HCT116 (cell line): ENCODE results near the gene CHTOP. TPM values are rescaled to one million over a fixed set of nuclear protein-coding genes. Genes with fewer than 3 reads are reported as not detected.

Source experiments
- ATAC-seq: fragments of 200-7000 bp; cut with Tn5 transposase; 2 replicates; pipeline ENCODE4 v1.9.1; 2020; ENCODE audit warnings: mild to moderate bottlenecking, moderate library complexity
- BruUV-seq: library from RNA; stranded (reverse); fragments of 400-500 nt; replicated peaks from 2 replicates; lab custom pipeline; 2021; lab: Mats Ljungman, UMichigan
- CTCF ChIA-PET: fragments of 300-600 bp; sonication (Branson Sonifier 250); formaldehyde crosslinking; loops from one replicate; lab custom pipeline; 2021; ENCODE audit warnings: antibody characterized with exemption; lab: Charles Lee
- POLR2A ChIA-PET: fragments of 300-600, 350-600 bp; sonication (Branson Sonifier 250); formaldehyde crosslinking; loops from one replicate; lab custom pipeline; 2021; ENCODE audit warnings: antibody characterized with exemption; lab: Charles Lee
- RAD21 ChIA-PET, 2 experiments: fragments of 300-600 bp; sonication (Branson Sonifier 250); formaldehyde crosslinking; loops; one replicate each; lab custom pipeline; 2023; ENCODE audit warnings: low total read pairs in 2 of 2; ENCODE audit not compliant: uncharacterized antibody in 2 of 2, unreplicated experiment in 2 of 2, low non-redundant PET in 1 of 2; lab: Charles Lee
- DNase-seq: peaks from one replicate; pipeline ENCODE4 v3.0.0-alpha.2; 2010; ENCODE audit warnings: low read depth, low spot score
- H2AFZ ChIP-seq: fragments of 200-600 bp; shearing (Covaris generic), sonication (generic); 2 replicates; pipeline ENCODE4 v1.6.1; 2017; ENCODE audit warnings: low read depth, mixed run types, mixed read lengths, antibody characterized with exemption, low read length; ENCODE audit not compliant: poor library complexity, severe bottlenecking
- H3K27ac ChIP-seq: 2 replicates; pipeline ENCODE4 v1.5.1; 2012; ENCODE audit warnings: low read depth, low read length
- H3K27me3 ChIP-seq: fragments of 200-600 bp; sonication (generic); 2 replicates; pipeline ENCODE4 v1.6.1; 2016; ENCODE audit warnings: mixed run types, low read length, mixed read lengths; ENCODE audit not compliant: insufficient read depth
- H3K36me3 ChIP-seq, 2 experiments: fragments of 200-500 bp in 1 of 2; fragments of 200-600 bp in 1 of 2; sonication (Bioruptor generic) in 1 of 2; sonication (generic) in 1 of 2; 2 replicates each; pipeline versions ENCODE4 v1.5.1 to v1.6.1; 2014 to 2016; ENCODE audit warnings: low read length in 2 of 2, inconsistent platforms in 1 of 2, mixed read lengths in 1 of 2, mixed run types in 1 of 2; ENCODE audit not compliant: insufficient read depth in 2 of 2, control insufficient read depth in 1 of 2
- H3K4me1 ChIP-seq, 2 experiments: fragments of 200-600 bp in 1 of 2; sonication (generic) in 1 of 2; 2 replicates each; pipeline versions ENCODE4 v1.5.1 to v1.6.1; 2012 to 2017; ENCODE audit warnings: low read length in 2 of 2, inconsistent platforms in 1 of 2, mild to moderate bottlenecking in 1 of 2, mixed read lengths in 1 of 2, mixed run types in 1 of 2, moderate library complexity in 1 of 2; ENCODE audit not compliant: insufficient read depth in 2 of 2, control insufficient read depth in 1 of 2
- H3K4me2 ChIP-seq: fragments of 200-600 bp; sonication (generic); 2 replicates; pipeline ENCODE4 v1.6.1; 2017; ENCODE audit warnings: mixed run types, low read length, mixed read lengths
- H3K4me3 ChIP-seq, 2 experiments: fragments of 200-600 bp in 1 of 2; sonication (generic) in 1 of 2; replicated peaks in 1 of 2; 2 replicates each; pipeline ENCODE4 v1.5.1; 2011 to 2016; ENCODE audit warnings: low read length in 2 of 2, control low read depth in 1 of 2, low read depth in 1 of 2, mild to moderate bottlenecking in 1 of 2, mixed read lengths in 1 of 2, mixed run types in 1 of 2
- H3K79me2 ChIP-seq: fragments of 200-600 bp; sonication (generic); 2 replicates; pipeline ENCODE4 v1.6.1; 2017; ENCODE audit warnings: mild to moderate bottlenecking, mixed run types, low read length, moderate library complexity, mixed read lengths; ENCODE audit not compliant: insufficient read depth
- H3K9ac ChIP-seq: fragments of 200-600 bp; sonication (generic); 2 replicates; pipeline ENCODE4 v1.6.1; 2016; ENCODE audit warnings: low read length, mixed read lengths
- H3K9me2 ChIP-seq: fragments of 200-600 bp; sonication (generic), shearing (Covaris generic); 2 replicates; pipeline ENCODE4 v1.6.1; 2017; ENCODE audit warnings: mixed run types, mild to moderate bottlenecking, moderate library complexity; ENCODE audit not compliant: insufficient read depth
- H3K9me3 ChIP-seq, 2 experiments: fragments of 200-500 bp in 1 of 2; fragments of 200-600 bp in 1 of 2; sonication (Bioruptor generic) in 1 of 2; sonication (generic) in 1 of 2; 2 replicates each; pipeline ENCODE4 v1.6.1; 2014 to 2017; ENCODE audit warnings: low read length in 2 of 2, mixed read lengths in 2 of 2, inconsistent platforms in 1 of 2, low read depth in 1 of 2, mild to moderate bottlenecking in 1 of 2, mixed run types in 1 of 2, moderate library complexity in 1 of 2; ENCODE audit not compliant: control insufficient read depth in 1 of 2, insufficient read depth in 1 of 2
- H4K20me1 ChIP-seq: fragments of 200-600 bp; sonication (generic), shearing (Covaris generic); 2 replicates; pipeline ENCODE4 v1.6.1; 2017; ENCODE audit warnings: mixed run types, mild to moderate bottlenecking, moderate library complexity; ENCODE audit not compliant: insufficient read depth
- CEBPB ChIP-seq: IDR thresholded peaks from 2 replicates; pipeline ENCODE4 v1.6.1; 2012; ENCODE audit warnings: low read depth
- EGR1 ChIP-seq: IDR thresholded peaks from 2 replicates; pipeline ENCODE4 v1.6.1; 2012; ENCODE audit warnings: low read depth
- ELF1 ChIP-seq: IDR thresholded peaks from 2 replicates; pipeline ENCODE4 v1.6.1; 2012; ENCODE audit warnings: low read depth, borderline replicate concordance
- EZH2 ChIP-seq: fragments of 200-600 bp; sonication (generic); IDR thresholded peaks from 2 replicates; pipeline ENCODE4 v1.6.1; 2017; ENCODE audit warnings: antibody characterized with exemption, mixed run types
- POLR2A ChIP-seq: IDR thresholded peaks from 2 replicates; pipeline ENCODE4 v1.7.0; 2011; ENCODE audit warnings: borderline replicate concordance; ENCODE audit not compliant: insufficient read depth, insufficient read length; ENCODE audit errors: extremely low read depth
- POLR2AphosphoS5 ChIP-seq: IDR thresholded peaks from 2 replicates; pipeline ENCODE4 v1.6.1; 2011; ENCODE audit warnings: mild to moderate bottlenecking, low read depth, low read length, moderate library complexity
- RAD21 ChIP-seq: IDR thresholded peaks from 2 replicates; pipeline ENCODE4 v1.6.1; 2012; ENCODE audit warnings: low read depth, mild to moderate bottlenecking
- SRF ChIP-seq: IDR thresholded peaks from 2 replicates; pipeline ENCODE4 v1.6.1; 2012; ENCODE audit warnings: low read depth
- TCF7L2 ChIP-seq: IDR thresholded peaks from 2 replicates; pipeline ENCODE4 v1.7.0; 2011; ENCODE audit warnings: borderline replicate concordance, inconsistent platforms; ENCODE audit not compliant: insufficient read depth, insufficient read length; ENCODE audit errors: extremely low read depth
- YY1 ChIP-seq: IDR thresholded peaks from 2 replicates; pipeline ENCODE4 v1.6.1; 2011; ENCODE audit warnings: low read length, low read depth, moderate library complexity, mild to moderate bottlenecking; ENCODE audit not compliant: insufficient replicate concordance; ENCODE audit errors: extremely low read depth
- ZFX ChIP-seq: fragments of 450-650 bp; IDR thresholded peaks from 2 replicates; pipeline ENCODE4 v1.6.1; 2017
- intact Hi-C: fragments of 100-400 bp; cut with micrococcal nuclease; formaldehyde crosslinking; loops from 2 replicates; pipeline ENCODE4 v1.10.0; 2022
- total RNA-seq: library from RNA; stranded (reverse); gene quantifications from one replicate; pipeline ENCODE4 v1.2.1, GENCODE V29; 2021; ENCODE audit not compliant: unreplicated experiment
- TF ChIP-seq, protein P1 (sequence below): IDR thresholded peaks from 2 replicates; pipeline ENCODE4 v1.6.1; 2012
- TF ChIP-seq, protein P2 (sequence below): IDR thresholded peaks from 2 replicates; pipeline ENCODE4 v1.6.1; 2012

The CHTOP gene
- total RNA-seq, 1 experiment from 2014 or later = 110 TPM

GRCh38 chr1:153612111-153612754 lies 21.6 kb upstream of the CHTOP start (continued):
- no peak for TF ChIP-seq POLR2AphosphoS5
- no peak for TF ChIP-seq SRF
- TF ChIP-seq, all 23 proteins: peak for 0

GRCh38 chr1:153612755-153613331 lies 21.0 kb upstream of the CHTOP start, which contains the start of gene S100A16:
S100A16 (minus strand) TSS chr1:153613137; CDS start chr1:153608151, 4,986 bp downstream.
- ChIA-PET RAD21 (interaction anchor here in 1 of 2 experiments (0.6 to 1.4 kb wide), 3 partner anchors 14 to 40 kb away, joined by 3 to 5 read pairs (median 3); partner anchors contain the start of gene S100A13), POLR2A (interaction anchor here (1.0 to 9.1 kb wide), 13 partner anchors 9 to 378 kb away, joined by 3 to 172 read pairs (median 8); partner anchors contain the start of genes CHTOP, CREB3L4, RPS27 and S100A1)
- peak; percentile 48 for ATAC-seq

More at GRCh38 chr1:153612755-153613331, 21.0 kb upstream of the CHTOP start, which contains the start of gene S100A16:
- Histone ChIP-seq H4K20me1 (no peaks in the 10 kb centered on the region), H3K4me3 (peak within 1 kb of the TSS; percentile 88 to 92), H3K9me3 (no peaks in the 10 kb centered on the region), H3K9me2 (no peaks in the 10 kb centered on the region), H2AFZ (no peak within 1 kb of the TSS), H3K27ac (peak within 1 kb of the TSS; percentile 72), H3K27me3 (no peaks in the 10 kb centered on the region), H3K4me2 (peak within 1 kb of the TSS; percentile 88), H3K4me1 (peaks cover 71 to 94% of the 10 kb centered on the region in 2 experiments), H3K79me2 (peaks cover 68% of the 10 kb centered on the region), H3K36me3 (no peaks in the 10 kb centered on the region), H3K9ac (peak within 1 kb of the TSS; percentile 93)
- BruUV-seq = no TSS peak
- DNase-seq = peak; percentile 56
- CTCF ChIA-PET = interaction anchor here (0.6 to 7.7 kb wide), 6 partner anchors 14 to 102 kb away, joined by 3 to 76 read pairs (median 4); partner anchors contain the start of genes CHTOP, ILF2, S100A1 and S100A13
- intact Hi-C loops = loop anchor here (5.0 kb wide), 1 partner anchor 81 kb away; no protein-coding TSS in a partner anchor
- TF ChIP-seq, protein P1, sequence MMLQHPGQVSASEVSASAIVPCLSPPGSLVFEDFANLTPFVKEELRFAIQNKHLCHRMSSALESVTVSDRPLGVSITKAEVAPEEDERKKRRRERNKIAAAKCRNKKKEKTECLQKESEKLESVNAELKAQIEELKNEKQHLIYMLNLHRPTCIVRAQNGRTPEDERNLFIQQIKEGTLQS = no peak
- TF ChIP-seq POLR2AphosphoS5 = peak; percentile 94
- TF ChIP-seq, protein P2, sequence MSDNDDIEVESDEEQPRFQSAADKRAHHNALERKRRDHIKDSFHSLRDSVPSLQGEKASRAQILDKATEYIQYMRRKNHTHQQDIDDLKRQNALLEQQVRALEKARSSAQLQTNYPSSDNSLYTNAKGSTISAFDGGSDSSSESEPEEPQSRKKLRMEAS = no peak
- no peak for TF ChIP-seq SRF
- TF ChIP-seq CEBPB = no peak
- TF ChIP-seq ZFX = peak; percentile 59; the same call in 1 of the 2 replicates
- no peak for TF ChIP-seq EZH2
- no peak for TF ChIP-seq ELF1
- TF ChIP-seq YY1 = peak; percentile 15
- no peak for TF ChIP-seq TCF7L2
- TF ChIP-seq POLR2A = no peak
- TF ChIP-seq RAD21 = no peak
- TF ChIP-seq EGR1 = no peak
